Peyer's patch (tissue), 4 donors: ENCODE measurements around the gene SLC12A8.

Experiments used
- CTCF ChIP-seq, 6 experiments: fragments of 450-650 bp in 4 of 6; fragments of 200-600 bp in 2 of 6; sonication (generic) in 1 of 6; IDR thresholded peaks; one replicate each; pipeline ENCODE4 v1.5.1; 2017 to 2019; ENCODE audit warnings: antibody characterized with exemption in 6 of 6, mild to moderate bottlenecking in 3 of 6, moderate library complexity in 1 of 6
- POLR2A ChIP-seq, 2 donors: fragments of 450-650 bp; IDR thresholded peaks; one replicate each; pipeline ENCODE4 v1.5.1; 2017; ENCODE audit warnings: antibody characterized with exemption in 2 of 2, mild to moderate bottlenecking in 2 of 2, moderate library complexity in 2 of 2

DNA sequence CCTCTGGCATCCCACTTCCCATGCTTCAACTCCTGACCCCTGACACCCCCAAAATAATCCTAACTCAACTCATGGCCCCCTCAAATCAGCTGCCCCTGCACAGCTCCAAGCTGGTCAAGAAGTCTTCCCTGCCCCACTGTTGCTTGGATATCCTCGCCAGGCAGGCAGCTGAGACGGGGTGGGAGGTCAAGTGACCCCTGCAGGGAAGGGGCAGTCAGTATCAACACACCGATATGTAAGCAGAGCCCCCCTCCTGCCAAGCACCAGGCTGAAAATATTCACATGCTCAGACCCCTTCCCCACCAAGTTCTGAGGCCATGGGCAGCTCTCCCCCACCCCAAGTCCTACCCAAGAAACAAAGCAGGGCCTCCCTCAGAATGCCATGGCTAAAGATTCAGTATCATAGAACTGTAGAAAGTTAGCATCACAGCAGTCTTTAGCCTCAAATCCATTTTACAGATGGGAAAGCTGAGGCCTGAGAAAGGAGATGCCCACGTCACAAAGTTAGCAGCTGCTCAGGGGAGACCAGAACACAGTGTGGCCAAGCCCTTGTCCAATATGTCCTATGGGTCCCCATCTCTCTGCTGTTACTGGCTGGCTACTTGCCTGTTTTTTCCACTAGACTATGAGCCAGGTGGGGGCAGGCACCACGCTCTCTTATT, 67.8 kb downstream of the SLC12A8 start:
- no peak for TF ChIP-seq CTCF (IDR thresholded peaks at IDR 0.05)
- TF ChIP-seq POLR2A (IDR thresholded peaks at IDR 0.05), result no peak
